ENCODE measurements around the gene ITPR3. TPM values are rescaled to one million over a fixed set of nuclear protein-coding genes. Genes with fewer than 3 reads are reported as not detected.
A peak's percentile ranks its signal among the peaks of the same experiment; 100 is the strongest.

The ITPR3 gene
- total and polyA plus RNA-seq, 2 of the 13 experiments (the other 11 are each of a cell fraction or from before 2014, with no cell fraction given) = 3.8 to 21.4 TPM

DNA sequence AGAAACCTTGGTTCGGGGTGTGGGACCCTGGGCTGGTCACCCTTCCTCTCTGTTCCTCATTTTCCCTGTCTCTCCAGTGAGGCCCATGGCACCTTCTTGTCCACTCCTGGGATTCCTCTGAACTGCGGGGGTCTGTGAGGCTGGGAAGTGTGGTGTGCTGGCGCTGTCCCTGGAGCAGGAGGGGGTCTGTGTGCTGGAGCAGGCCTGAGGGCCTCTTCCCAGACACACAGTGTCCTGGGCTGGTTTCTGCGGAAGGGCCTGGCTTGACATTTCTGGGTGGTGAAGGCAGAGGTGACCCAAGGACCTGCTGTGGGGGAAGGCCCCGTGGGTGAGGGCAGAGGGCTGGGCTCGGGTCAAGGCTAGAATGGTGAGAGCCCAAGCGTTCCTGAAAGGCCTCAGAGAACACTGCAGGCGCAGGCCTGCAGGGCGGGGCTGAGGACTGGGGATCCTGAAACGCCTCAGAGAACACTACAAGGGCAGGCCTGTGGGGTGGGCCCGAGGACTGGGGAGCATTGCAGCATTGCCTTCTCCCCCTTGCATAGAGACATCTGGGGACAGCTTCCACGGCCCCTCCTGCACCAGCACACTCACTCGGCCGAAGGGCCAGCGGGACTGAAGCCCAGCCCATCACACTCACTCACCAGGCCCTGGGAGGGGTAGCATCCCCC, 30.5 kb upstream of the ITPR3 start (continued):
- TF ChIP-seq ZBTB40 (IDR thresholded peaks at IDR 0.05) (no peak), ZBTB40 (CRISPR knock-in tag; IDR thresholded peaks at IDR 0.05) (0 out of 2 replicates have a peak, but pooled peaks have one; percentile 62), AFF4 (CRISPR knock-in tag; IDR thresholded peaks at IDR 0.05) (0 out of 2 replicates have a peak, but pooled peaks have one; percentile 85), BCL6 (CRISPR knock-in tag; IDR thresholded peaks at IDR 0.05) (peak; percentile 91), SP5 (CRISPR knock-in tag; IDR thresholded peaks at IDR 0.05; ENCODE audit: borderline replicate concordance, low read depth) (peak; percentile 60), KDM3A (CRISPR knock-in tag; IDR thresholded peaks at IDR 0.05; ENCODE audit: low read depth) (peak; percentile 21; the same call in 1 of the 2 replicates), CREB3 (CRISPR knock-in tag; IDR thresholded peaks at IDR 0.05) (no peak), ZNF687 (CRISPR knock-in tag; IDR thresholded peaks at IDR 0.05) (peak; percentile 80), RBAK (CRISPR knock-in tag; IDR thresholded peaks at IDR 0.05) (no peak), ZNF737 (CRISPR knock-in tag; IDR thresholded peaks at IDR 0.05; ENCODE audit: borderline replicate concordance) (no peak)

All from HepG2 (cell line).